ENCODE data around the gene SLC25A41. TPM values are rescaled to one million over a fixed set of nuclear protein-coding genes. Genes with fewer than 3 reads are reported as not detected.

The SLC25A41 gene
- total RNA-seq (2022; extraction: Qiagen RNA extraction; ENCODE audit: low read depth), result 0.10 to 0.17 TPM in 2 of 5 replicates, not detected in the others

GRCh38 chr19:6433663-6434062 is at the start of gene SLC25A41:
Gene SLC25A41 (minus strand): TSS chr19:6433763. CDS start chr19:6433693, 70 bp downstream.

GRCh38 chr19:6481541-6482342 is 48.2 kb upstream of the SLC25A41 start, which contains the start of gene DENND1C:
Gene DENND1C (minus strand): TSS chr19:6481787. CDS start chr19:6481695, 92 bp downstream.

GRCh38 chr19:6464070-6464873 is 30.7 kb upstream of the SLC25A41 start, which contains the start of gene CRB3:
Gene CRB3 (plus strand): TSS chr19:6464271. CDS start chr19:6464702, 431 bp downstream.

GRCh38 chr19:6459262-6460098 is 25.9 kb upstream of the SLC25A41 start, which contains the start of gene SLC25A23:
Gene SLC25A23 (minus strand): TSS chr19:6459792. CDS start chr19:6459628, 164 bp downstream.

GRCh38 chr19:6424195-6424938 is 9.2 kb downstream of the SLC25A41 start, which contains the start of gene KHSRP:
Gene KHSRP (minus strand): TSS chr19:6424811. CDS start chr19:6424701, 110 bp downstream.

DNA sequence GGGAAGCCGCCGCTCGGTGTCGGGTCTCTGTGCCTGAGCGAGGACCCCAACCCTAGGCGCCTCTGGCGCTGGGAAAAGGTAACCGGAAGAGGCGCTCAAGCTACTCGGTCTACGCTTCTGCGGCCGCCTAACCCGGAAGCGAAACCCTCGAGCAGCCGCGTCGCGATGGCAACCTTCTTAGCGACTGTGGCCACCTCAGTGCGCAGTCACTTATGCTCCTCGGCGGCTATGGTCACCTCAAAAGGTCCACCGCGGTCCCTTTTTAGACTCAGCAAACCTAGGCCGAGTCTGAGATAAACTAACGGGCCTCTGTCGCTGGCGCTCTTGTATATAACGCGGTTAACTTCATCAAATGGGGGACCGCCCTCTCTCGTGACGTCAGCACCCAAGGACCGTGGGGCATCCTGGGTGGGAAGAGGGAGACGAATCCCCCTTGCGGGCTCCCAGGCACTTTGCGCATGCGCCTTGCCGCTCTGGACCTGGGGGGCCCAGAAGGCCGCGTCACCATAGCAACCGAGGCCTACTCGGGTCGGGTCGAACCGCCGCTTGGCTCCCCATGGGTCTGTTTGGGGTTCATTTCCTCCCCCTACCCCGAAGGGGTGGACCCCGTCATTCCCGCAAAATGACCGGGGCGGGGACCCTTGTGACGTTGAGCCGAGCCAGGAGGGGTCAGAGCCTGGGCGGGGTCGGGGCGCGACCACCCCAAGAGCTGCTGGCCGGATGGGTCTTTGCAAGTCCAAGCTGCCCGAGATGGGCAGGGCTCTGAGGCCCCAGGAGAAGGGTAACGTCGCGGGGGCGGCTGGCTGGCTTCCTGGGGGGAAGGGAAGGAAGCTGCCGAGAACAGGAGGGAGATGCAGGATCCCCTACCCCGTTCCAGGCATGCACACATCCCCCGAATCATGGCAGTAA is 40.2 kb downstream of the SLC25A41 start, which contains the start of gene GTF2F1:
Gene GTF2F1 (minus strand): TSS at position 91 of the 909 bp plus-strand sequence. CDS start 169 bp downstream, outside the sequence.

Other genes starting within 250 kb of the SLC25A41 start
- 14.9 to 21.6 TPM (median 19.4 TPM) in 5 replicates for gene MLLT1, start 153.8 kb downstream of the SLC25A41 start, total RNA-seq (2022; extraction: Qiagen RNA extraction; ENCODE audit: low read depth)
- not detected in 5 replicates for gene ACER1, start 100.2 kb downstream of the SLC25A41 start, total RNA-seq (2022; extraction: Qiagen RNA extraction; ENCODE audit: low read depth)
- 46.1 to 84.6 TPM (median 72.7 TPM) in 5 replicates for gene CLPP, start 72.2 kb downstream of the SLC25A41 start, total RNA-seq (2022; extraction: Qiagen RNA extraction; ENCODE audit: low read depth)
- 18.9 to 41.9 TPM (median 37.0 TPM) in 5 replicates for gene ALKBH7, start 61.0 kb downstream of the SLC25A41 start, total RNA-seq (2022; extraction: Qiagen RNA extraction; ENCODE audit: low read depth)
- 0.69 to 1.2 TPM (median 1.0 TPM) in 5 replicates for gene PSPN, start 57.8 kb downstream of the SLC25A41 start, total RNA-seq (2022; extraction: Qiagen RNA extraction; ENCODE audit: low read depth)
- gene GTF2F1, start 40.6 kb downstream of the SLC25A41 start, total RNA-seq (2022; extraction: Qiagen RNA extraction; ENCODE audit: low read depth), result 50.9 to 59.6 TPM (median 56.0 TPM) in 5 replicates
- 179 to 206 TPM (median 188 TPM) in 5 replicates for gene KHSRP, start 9.0 kb downstream of the SLC25A41 start, total RNA-seq (2022; extraction: Qiagen RNA extraction; ENCODE audit: low read depth)
- gene SLC25A23, start 26.0 kb upstream of the SLC25A41 start, total RNA-seq (2022; extraction: Qiagen RNA extraction; ENCODE audit: low read depth), result 14.7 to 19.4 TPM (median 18.9 TPM) in 5 replicates
- gene CRB3, start 30.5 kb upstream of the SLC25A41 start, total RNA-seq (2022; extraction: Qiagen RNA extraction; ENCODE audit: low read depth), result 2.9 to 5.1 TPM (median 3.9 TPM) in 5 replicates
- gene DENND1C, start 48.0 kb upstream of the SLC25A41 start, total RNA-seq (2022; extraction: Qiagen RNA extraction; ENCODE audit: low read depth), result 0.11 to 0.29 TPM (median 0.19 TPM) in 5 replicates
- 6.4 to 9.3 TPM (median 7.0 TPM) in 5 replicates for gene TUBB4A, start 68.5 kb upstream of the SLC25A41 start, total RNA-seq (2022; extraction: Qiagen RNA extraction; ENCODE audit: low read depth)
- gene TNFSF9, start 97.3 kb upstream of the SLC25A41 start, total RNA-seq (2022; extraction: Qiagen RNA extraction; ENCODE audit: low read depth), result 3.9 to 8.1 TPM (median 5.7 TPM) in 5 replicates
- gene CD70, start 157.4 kb upstream of the SLC25A41 start, total RNA-seq (2022; extraction: Qiagen RNA extraction; ENCODE audit: low read depth), result 14.8 to 26.1 TPM (median 25.1 TPM) in 5 replicates
- gene TNFSF14, start 236.4 kb upstream of the SLC25A41 start, total RNA-seq (2022; extraction: Qiagen RNA extraction; ENCODE audit: low read depth), result 0.06 to 0.15 TPM (median 0.07 TPM) in 5 replicates

Measured in A549 treated with GW870086 at 1 μM for 4 hours (cell line).